Neuronal stem cell (in vitro differentiated cells): Measurements from ENCODE around the gene KRT39.
A peak's percentile ranks its signal among the peaks of the same experiment; 100 is the strongest.
"Not testable (repeated sequence)": the region's sequence is repeated elsewhere in the genome, so short reads cannot be mapped to it uniquely, and the experiment has no call there.

Source experiments
- DNase-seq: peaks from one replicate; pipeline ENCODE4 v3.0.0-alpha.2; 2013; ENCODE audit warnings: low spot score
- H2AFZ ChIP-seq: one replicate; pipeline ENCODE4 v1.6.1; 2013; ENCODE audit warnings: mild to moderate bottlenecking, low read length, inconsistent platforms
- H2AK5ac ChIP-seq: 2 replicates; pipeline ENCODE4 v1.6.1; 2013; ENCODE audit warnings: low read depth, mild to moderate bottlenecking, inconsistent platforms, low read length, moderate library complexity, mixed read lengths
- H2BK120ac ChIP-seq: 2 replicates; pipeline ENCODE4 v1.6.1; 2013; ENCODE audit warnings: low read depth, mild to moderate bottlenecking, inconsistent platforms, low read length, moderate library complexity, mixed read lengths
- H2BK12ac ChIP-seq: one replicate; pipeline ENCODE4 v1.6.1; 2013; ENCODE audit warnings: low read length, inconsistent platforms
- H2BK15ac ChIP-seq: 2 replicates; pipeline ENCODE4 v1.6.1; 2013; ENCODE audit warnings: mild to moderate bottlenecking, low read length, inconsistent platforms, mixed read lengths
- H2BK5ac ChIP-seq: one replicate; pipeline ENCODE4 v1.6.1; 2013; ENCODE audit warnings: inconsistent platforms, mild to moderate bottlenecking, low read length, moderate library complexity
- H3K14ac ChIP-seq: one replicate; pipeline ENCODE4 v1.6.1; 2013; ENCODE audit warnings: low read length, inconsistent platforms
- H3K18ac ChIP-seq: 2 replicates; pipeline ENCODE4 v1.6.1; 2013; ENCODE audit warnings: low read length, inconsistent platforms
- H3K23ac ChIP-seq: 2 replicates; pipeline ENCODE4 v1.6.1; 2013; ENCODE audit warnings: low read depth, mild to moderate bottlenecking, mixed read lengths, low read length, inconsistent platforms; ENCODE audit not compliant: poor library complexity
- H3K27ac ChIP-seq: replicated peaks from 3 replicates; pipeline ENCODE4 v1.5.1; 2013; ENCODE audit warnings: low read length, inconsistent platforms
- H3K27me3 ChIP-seq, 3 experiments: 2 replicates each; pipeline ENCODE4 v1.6.1; 2013; ENCODE audit warnings: low read length in 3 of 3, mild to moderate bottlenecking in 2 of 3, inconsistent platforms in 1 of 3, low read depth in 1 of 3, mixed read lengths in 1 of 3, moderate library complexity in 1 of 3; ENCODE audit not compliant: control insufficient read depth in 3 of 3, insufficient read depth in 3 of 3
- H3K36me3 ChIP-seq, 2 donors: replicated peaks in 1 of 2; 2 replicates each; pipeline ENCODE4 v1.6.1; 2013; ENCODE audit warnings: low read length in 2 of 2; ENCODE audit not compliant: control insufficient read depth in 2 of 2, insufficient read depth in 2 of 2
- H3K4ac ChIP-seq: 2 replicates; pipeline ENCODE4 v1.6.1; 2013; ENCODE audit warnings: inconsistent platforms, mild to moderate bottlenecking, low read length, moderate library complexity
- H3K4me1 ChIP-seq, 2 donors: 1 replicate in 1 of 2; 2 replicates in 1 of 2; pipeline ENCODE4 v1.6.1; 2013; ENCODE audit warnings: low read length in 2 of 2, low read depth in 1 of 2; ENCODE audit not compliant: control insufficient read depth in 2 of 2, insufficient read depth in 1 of 2
- H3K4me2 ChIP-seq: one replicate; pipeline ENCODE4 v1.6.1; 2013; ENCODE audit warnings: mild to moderate bottlenecking, low read length, inconsistent platforms; ENCODE audit not compliant: insufficient read depth, poor library complexity, severe bottlenecking
- H3K4me3 ChIP-seq, 2 donors: 2 replicates each; pipeline ENCODE4 v1.5.1; 2013; ENCODE audit warnings: low read length in 2 of 2, mild to moderate bottlenecking in 2 of 2, inconsistent platforms in 1 of 2, moderate library complexity in 1 of 2
- H3K79me1 ChIP-seq: one replicate; pipeline ENCODE4 v1.6.1; 2013; ENCODE audit warnings: low read depth, mild to moderate bottlenecking, inconsistent platforms, low read length, moderate library complexity
- H3K9ac ChIP-seq: one replicate; pipeline ENCODE4 v1.6.1; 2013; ENCODE audit warnings: mild to moderate bottlenecking, low read depth, low read length, inconsistent platforms; ENCODE audit not compliant: poor library complexity
- H3K9me3 ChIP-seq, 2 donors: replicated peaks in 1 of 2; 2 replicates each; pipeline versions ENCODE3 to v1.6.1; 2013; ENCODE audit warnings: low read length in 2 of 2, mild to moderate bottlenecking in 2 of 2, inconsistent platforms in 1 of 2, low read depth in 1 of 2, mixed read lengths in 1 of 2, moderate library complexity in 1 of 2; ENCODE audit not compliant: control insufficient read depth in 2 of 2, insufficient read depth in 1 of 2
- H4K8ac ChIP-seq: one replicate; pipeline ENCODE4 v1.6.1; 2013; ENCODE audit warnings: low read depth, mild to moderate bottlenecking, inconsistent platforms, low read length, moderate library complexity
- H4K91ac ChIP-seq: one replicate; pipeline ENCODE4 v1.6.1; 2013; ENCODE audit warnings: low read length, low read depth, mild to moderate bottlenecking, inconsistent platforms; ENCODE audit not compliant: poor library complexity
- WGBS, 2 donors: extraction: QIAGEN DNeasy Blood & Tissue Kit; methylation state at CpG; one replicate each; pipeline ENCODE4 v1.1.7; 2013; ENCODE audit warnings: missing lambda C conversion rate in 2 of 2, mixed read lengths in 1 of 2; ENCODE audit not compliant: insufficient read length in 2 of 2, insufficient replicate concordance in 1 of 2; ENCODE audit errors: extremely low coverage in 2 of 2; 5-methylcytosine and 5-hydroxymethylcytosine counted together

KRT39 gene

GRCh38 chr17:41001795-41002194, 35.0 kb upstream of the KRT39 start:
- Histone ChIP-seq H3K4me1 (peaks cover 0 to 4% of the 10 kb centered on the region in 2 donors), H3K27me3 (peaks cover 0 to 3% (median 0%) of the 10 kb centered on the region in 3 experiments), H2BK120ac (no peak overlapping the region), H3K4me2 (no peak overlapping the region), H3K79me1 (no peaks in the 10 kb centered on the region), H2BK12ac (no peak overlapping the region), H3K36me3 (no peaks in the 10 kb centered on the region), H4K8ac (no peak overlapping the region), H3K23ac (no peak overlapping the region), H3K18ac (no peak overlapping the region), H2AFZ (no peak overlapping the region), H4K91ac (no peak overlapping the region), H2BK15ac (no peak overlapping the region), H3K9me3 (peaks cover 0 to 3% of the 10 kb centered on the region in 2 donors), H3K4me3 (no peak overlapping the region), H2AK5ac (no peak overlapping the region), H3K9ac (no peak overlapping the region), H2BK5ac (no peak overlapping the region), H3K27ac (no peak overlapping the region), H3K14ac (no peak overlapping the region), H3K4ac (no peak overlapping the region)
- DNase-seq: no peak
- WGBS, 2 donors: no CpG with 5 or more reads among the region's 4 CpGs

GRCh38 chr17:40999563-40999962, 32.8 kb upstream of the KRT39 start, which contains the start of gene KRTAP3-2:
Gene KRTAP3-2, minus strand, starts transcription at chr17:40999906. Its CDS starts 53 bp downstream, at chr17:40999853.
- not testable (repeated sequence) for H3K4me2 ChIP-seq, H3K27ac ChIP-seq, H4K91ac ChIP-seq, H2AK5ac ChIP-seq, H3K9ac ChIP-seq, H2BK120ac ChIP-seq, H2AFZ ChIP-seq, H3K4ac ChIP-seq, H3K36me3 ChIP-seq, H3K79me1 ChIP-seq, H3K23ac ChIP-seq, H2BK5ac ChIP-seq, H3K4me1 ChIP-seq, H2BK15ac ChIP-seq, H3K14ac ChIP-seq, DNase-seq, H3K9me3 ChIP-seq, H3K27me3 ChIP-seq, H3K18ac ChIP-seq
- Histone ChIP-seq H2BK12ac (peak within 1 kb of the TSS; percentile 14), H4K8ac (peak within 1 kb of the TSS; percentile 82), H3K4me3 (peak within 1 kb of the TSS in 1 of 2 donors; percentile 67)
- WGBS, 2 donors: no CpG with 5 or more reads among the region's 6 CpGs

- Histone ChIP-seq H3K4ac (no peak overlapping the region), H3K14ac (no peak overlapping the region), H2AFZ (no peak overlapping the region), H2BK15ac (no peak overlapping the region), H3K36me3 (no peaks in the 10 kb centered on the region), H2BK5ac (no peak overlapping the region), H3K23ac (no peak overlapping the region), H3K9me3 (no peaks in the 10 kb centered on the region), H3K9ac (no peak overlapping the region), H4K8ac (no peak overlapping the region), H2AK5ac (no peak overlapping the region), H3K4me1 (peaks cover 0 to 2% of the 10 kb centered on the region in 2 donors), H3K79me1 (no peaks in the 10 kb centered on the region), H3K27ac (no peak overlapping the region), H4K91ac (no peak overlapping the region), H3K4me3 (no peak overlapping the region), H3K4me2 (no peak overlapping the region), H3K27me3 (peaks cover 0 to 3% (median 0%) of the 10 kb centered on the region in 3 experiments), H3K18ac (no peak overlapping the region), H2BK120ac (no peak overlapping the region), H2BK12ac (no peak overlapping the region)
- no peak for DNase-seq
- no CpG with 5 or more reads among the region's 2 CpGs for WGBS, 2 donors
Measured at GRCh38 chr17:40997361-40997760, 30.6 kb upstream of the KRT39 start.

- Histone ChIP-seq H3K9me3 (no peaks in the 10 kb centered on the region), H2BK120ac (no peak overlapping the region), H3K4ac (no peak overlapping the region), H3K27me3 (peaks cover 0 to 3% (median 0%) of the 10 kb centered on the region in 3 experiments), H3K79me1 (no peaks in the 10 kb centered on the region), H3K14ac (no peak overlapping the region), H2AFZ (no peak overlapping the region), H3K4me1 (peaks cover 0 to 2% of the 10 kb centered on the region in 2 donors), H3K36me3 (no peaks in the 10 kb centered on the region), H2AK5ac (no peak overlapping the region), H3K9ac (no peak overlapping the region), H2BK15ac (no peak overlapping the region), H3K27ac (no peak overlapping the region), H4K8ac (no peak overlapping the region), H3K4me3 (no peak overlapping the region), H4K91ac (no peak overlapping the region), H3K18ac (no peak overlapping the region), H3K23ac (no peak overlapping the region), H3K4me2 (no peak overlapping the region), H2BK12ac (no peak overlapping the region), H2BK5ac (no peak overlapping the region)
- DNase-seq: no peak
- no CpG with 5 or more reads among the region's 4 CpGs for WGBS, 2 donors
Measured at GRCh38 chr17:40996829-40997228, 30.1 kb upstream of the KRT39 start.
